GM18870 (cell line): ENCODE data around the gene CCNE1.

Experiments
- ATAC-seq: cut with Tn5 transposase; IDR thresholded peaks from one replicate; pipeline ENCODE4 v1.9.1; 2021; ENCODE audit warnings: moderate library complexity; ENCODE audit not compliant: unreplicated experiment

Gene CCNE1

GRCh38 chr19:29842471-29843179, 30.8 kb downstream of the CCNE1 start:
- ATAC-seq: no peak

GRCh38 chr19:29843180-29844051, 31.6 kb downstream of the CCNE1 start:
- peak; percentile 3 for ATAC-seq

- ATAC-seq: peak; percentile 59
These were observed 33.2 kb downstream of the CCNE1 start for GRCh38 chr19:29844891-29845573.

GRCh38 chr19:29845574-29846176, 33.9 kb downstream of the CCNE1 start:
- ATAC-seq: no peak

GRCh38 chr19:29849208-29849607, 37.4 kb downstream of the CCNE1 start:
- ATAC-seq: no peak

- ATAC-seq: no peak
These were observed 38.7 kb downstream of the CCNE1 start for GRCh38 chr19:29850482-29850881.

- ATAC-seq: peak; percentile 89
These were observed 40.2 kb downstream of the CCNE1 start for GRCh38 chr19:29851769-29852521.

- ATAC-seq: no peak
These were observed 42.2 kb downstream of the CCNE1 start for GRCh38 chr19:29854033-29854432.

GRCh38 chr19:29855087-29855486, 43.3 kb downstream of the CCNE1 start:
- ATAC-seq: no peak

GRCh38 chr19:29855741-29856500, 44.1 kb downstream of the CCNE1 start:
- no peak for ATAC-seq

- ATAC-seq: no peak
These were observed 46.3 kb downstream of the CCNE1 start for GRCh38 chr19:29858000-29858596.

GRCh38 chr19:29858621-29859020, 46.8 kb downstream of the CCNE1 start:
- ATAC-seq: no peak

GRCh38 chr19:29860492-29860891, 48.7 kb downstream of the CCNE1 start:
- no peak for ATAC-seq

GRCh38 chr19:29861574-29861973, 49.8 kb downstream of the CCNE1 start:
- ATAC-seq: no peak

- ATAC-seq: no peak
These were observed 54.2 kb downstream of the CCNE1 start for GRCh38 chr19:29866011-29866410.

- ATAC-seq: no peak
These were observed 56.2 kb downstream of the CCNE1 start for GRCh38 chr19:29867984-29868383.

GRCh38 chr19:29871143-29871542, 59.4 kb downstream of the CCNE1 start:
- no peak for ATAC-seq

GRCh38 chr19:29872224-29872731, 60.5 kb downstream of the CCNE1 start:
- no peak for ATAC-seq
